ENCODE measurements around the gene PI4KB.

PI4KB gene

GRCh38 chr1:151313501-151313900 lies 13.7 kb downstream of the PI4KB start:
- no peak for ATAC-seq
- TF ChIP-seq TCF4 (CRISPR knock-in tag; IDR thresholded peaks at IDR 0.05; ENCODE audit: borderline replicate concordance) (no peak), ZNF70 (CRISPR knock-in tag; IDR thresholded peaks at IDR 0.05) (no peak), ZFP3 (CRISPR knock-in tag; IDR thresholded peaks at IDR 0.05) (no peak), BACH2 (CRISPR knock-in tag; IDR thresholded peaks at IDR 0.05; ENCODE audit: borderline replicate concordance) (no peak), ARNTL (CRISPR knock-in tag; IDR thresholded peaks at IDR 0.05; ENCODE audit: borderline replicate concordance, low read depth) (no peak), PPARA (CRISPR knock-in tag; IDR thresholded peaks at IDR 0.05; ENCODE audit: borderline replicate concordance) (no peak), OSR1 (CRISPR knock-in tag; IDR thresholded peaks at IDR 0.05) (no peak), ZC3H10 (CRISPR knock-in tag; IDR thresholded peaks at IDR 0.05) (no peak), TSHZ2 (CRISPR knock-in tag; IDR thresholded peaks at IDR 0.05) (no peak), ISL1 (CRISPR knock-in tag; IDR thresholded peaks at IDR 0.05) (no peak), ZNF8 (CRISPR knock-in tag; IDR thresholded peaks at IDR 0.05) (no peak), POU6F1 (CRISPR knock-in tag; IDR thresholded peaks at IDR 0.05; ENCODE audit: borderline replicate concordance, low read depth) (no peak), RARB (CRISPR knock-in tag; IDR thresholded peaks at IDR 0.05) (no peak), ZNF565 (CRISPR knock-in tag; conservative IDR thresholded peaks at IDR 0.05; ENCODE audit: low read depth) (no peak), CSRNP3 (CRISPR knock-in tag; IDR thresholded peaks at IDR 0.05) (no peak)

- no peak for ATAC-seq
- no peak for TF ChIP-seq CSDC2 (CRISPR knock-in tag; IDR thresholded peaks at IDR 0.05)
- no peak for TF ChIP-seq PATZ1 (CRISPR knock-in tag; IDR thresholded peaks at IDR 0.05; ENCODE audit: borderline replicate concordance)
- no peak for TF ChIP-seq PPARA (CRISPR knock-in tag; IDR thresholded peaks at IDR 0.05; ENCODE audit: borderline replicate concordance)
- TF ChIP-seq TCF4 (CRISPR knock-in tag; IDR thresholded peaks at IDR 0.05; ENCODE audit: borderline replicate concordance), result no peak
- TF ChIP-seq GLIS3 (CRISPR knock-in tag; IDR thresholded peaks at IDR 0.05), result no peak
- no peak for TF ChIP-seq ZFP30 (CRISPR knock-in tag; IDR thresholded peaks at IDR 0.05)
- no peak for TF ChIP-seq POU6F1 (CRISPR knock-in tag; IDR thresholded peaks at IDR 0.05; ENCODE audit: borderline replicate concordance, low read depth)
- no peak for TF ChIP-seq ZNF8 (CRISPR knock-in tag; IDR thresholded peaks at IDR 0.05)
- no peak for TF ChIP-seq TSHZ2 (CRISPR knock-in tag; IDR thresholded peaks at IDR 0.05)
- TF ChIP-seq ZFP3 (CRISPR knock-in tag; IDR thresholded peaks at IDR 0.05), result no peak
- TF ChIP-seq TOX (CRISPR knock-in tag; IDR thresholded peaks at IDR 0.05; ENCODE audit: borderline replicate concordance), result no peak
Observed at GRCh38 chr1:151312826-151313225, 14.4 kb downstream of the PI4KB start.
